HG02981 (cell line): ENCODE data around the gene BTD.
"Not testable (repeated sequence)": the region's sequence is repeated elsewhere in the genome, so short reads cannot be mapped to it uniquely, and the experiment has no call there.

Experiments used
- ATAC-seq: cut with Tn5 transposase; IDR thresholded peaks from one replicate; pipeline ENCODE4 v1.9.1; 2021; ENCODE audit warnings: mild to moderate bottlenecking, moderate library complexity; ENCODE audit not compliant: unreplicated experiment

The BTD gene

DNA sequence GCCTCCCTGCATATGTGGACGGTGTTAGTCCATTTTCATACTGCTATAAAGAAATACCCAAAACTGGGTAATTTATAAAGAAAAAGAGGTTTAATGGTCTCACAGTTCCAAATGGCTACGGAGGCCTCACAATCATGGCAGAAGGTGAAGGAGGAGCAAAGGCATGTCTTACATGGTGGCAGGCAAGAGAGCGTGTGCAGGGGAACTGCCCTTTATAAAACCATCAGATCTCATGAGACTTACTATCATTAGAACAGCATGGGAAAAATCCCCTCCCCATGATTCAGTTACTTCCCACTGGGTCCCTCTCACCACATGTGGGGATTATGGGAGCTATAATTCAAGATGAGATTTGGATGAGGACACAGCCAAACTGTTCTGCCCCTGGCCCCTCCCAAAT is 1.3 kb downstream of the BTD start:
- not testable (repeated sequence) for ATAC-seq

- ATAC-seq: not testable (repeated sequence)
Measured at GRCh38 chr3:15604584-15604983, 3.0 kb downstream of the BTD start.

DNA sequence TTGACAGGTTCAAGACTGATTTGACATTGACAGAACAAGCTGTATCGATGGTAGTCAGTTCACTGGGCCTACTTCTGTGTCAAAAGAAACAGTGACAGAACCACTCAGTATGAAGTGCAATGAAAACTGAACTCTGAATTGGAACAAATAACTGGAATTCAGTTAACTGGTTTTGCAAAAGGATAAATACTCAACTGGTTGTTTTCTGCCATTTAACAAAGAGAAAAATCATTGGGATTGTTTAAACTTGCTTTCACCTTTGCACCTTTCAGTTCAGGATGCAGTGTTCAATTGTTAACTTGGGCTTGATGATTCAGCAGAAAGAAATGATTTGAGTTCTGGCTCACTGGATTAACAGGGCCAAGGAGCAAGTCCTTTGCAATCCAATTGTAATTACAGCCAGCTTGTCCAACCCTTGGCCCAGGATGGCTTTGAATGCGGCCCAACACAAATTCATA is 4.9 kb downstream of the BTD start:
- ATAC-seq: no peak

GRCh38 chr3:15610082-15610759 is 8.7 kb downstream of the BTD start:
- ATAC-seq: no peak

GRCh38 chr3:15611018-15611417 is 9.5 kb downstream of the BTD start:
- ATAC-seq: no peak

- no peak for ATAC-seq
Measured at GRCh38 chr3:15612001-15612400, 10.5 kb downstream of the BTD start.

DNA sequence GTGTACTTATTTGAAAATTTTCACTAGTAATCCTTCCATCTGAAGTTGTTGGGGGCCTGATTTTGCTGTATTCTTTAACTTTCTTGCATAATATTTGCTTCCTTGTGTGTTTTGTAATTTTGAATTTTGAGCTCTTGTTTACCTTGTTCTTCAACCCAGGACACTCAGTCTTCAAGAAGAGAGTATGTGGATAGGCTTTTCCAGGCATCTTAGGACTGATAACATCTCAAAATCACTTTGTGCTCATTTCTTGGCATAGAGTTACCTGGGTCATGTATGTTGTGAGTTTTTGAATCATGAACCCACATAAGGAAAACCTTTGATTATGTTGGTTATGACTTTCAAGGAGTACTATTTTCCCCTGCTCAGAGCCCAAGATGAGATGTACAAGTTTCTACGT is 13.4 kb downstream of the BTD start:
- no peak for ATAC-seq

DNA sequence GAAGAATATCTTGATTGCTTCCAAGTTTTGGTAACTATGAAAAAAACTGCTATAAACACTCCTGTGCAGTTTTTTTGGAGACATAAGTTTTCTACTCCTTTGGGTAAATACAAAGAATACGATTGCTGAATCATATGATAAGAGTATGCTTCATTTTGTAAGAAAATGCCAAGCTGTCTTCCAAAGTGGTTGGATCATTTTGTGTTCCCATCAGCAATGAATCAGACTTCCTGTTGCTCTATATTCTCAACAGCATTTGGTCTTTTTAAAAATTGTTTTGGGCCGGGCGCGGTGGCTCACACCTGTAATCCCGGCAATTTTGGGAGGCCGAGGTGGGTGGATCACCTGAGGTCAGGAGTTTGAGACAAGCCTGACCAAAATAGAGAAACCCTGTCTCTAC is 14.5 kb downstream of the BTD start:
- ATAC-seq: no peak

DNA sequence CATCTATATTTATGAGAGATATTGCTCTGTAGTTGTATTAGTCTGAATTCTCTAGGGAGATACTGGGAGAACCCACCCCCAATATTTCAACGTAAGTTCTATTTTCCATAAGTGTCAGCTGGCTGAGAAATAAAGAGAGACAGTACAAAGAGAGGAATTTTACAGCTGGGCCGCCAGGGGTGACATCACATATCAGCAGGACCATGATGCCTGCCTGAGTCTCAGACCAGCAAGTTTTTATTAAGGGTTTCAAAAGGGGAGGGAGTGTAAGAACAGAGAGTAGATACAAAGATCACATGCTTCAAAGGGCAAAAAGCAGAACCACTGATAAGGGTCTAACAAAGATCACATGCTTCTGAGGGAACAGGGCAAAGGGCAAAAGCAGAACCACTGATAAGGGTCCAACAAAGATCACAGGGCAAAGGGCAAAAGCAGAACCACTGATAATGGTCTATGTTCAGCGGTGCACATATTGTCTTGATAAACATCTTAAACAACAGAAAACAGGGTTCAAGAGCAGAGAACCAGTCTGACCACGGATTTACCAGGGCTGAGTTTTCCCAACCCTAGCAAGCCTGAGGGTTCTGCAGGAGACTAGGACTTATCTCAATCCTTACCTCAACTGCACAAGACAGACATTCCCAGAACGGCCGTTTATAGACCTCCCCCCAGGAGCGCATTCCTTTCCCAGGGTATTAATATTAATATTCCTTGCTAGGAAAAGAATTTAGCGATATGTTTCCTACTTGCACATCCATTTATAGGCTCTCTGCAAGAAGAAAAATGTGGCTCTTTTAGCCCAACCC is 18.3 kb downstream of the BTD start:
- not testable (repeated sequence) for ATAC-seq

- no peak for ATAC-seq
Measured at GRCh38 chr3:15623535-15624440, 22.2 kb downstream of the BTD start.

GRCh38 chr3:15628967-15629366 is 27.4 kb downstream of the BTD start:
- ATAC-seq: no peak

DNA sequence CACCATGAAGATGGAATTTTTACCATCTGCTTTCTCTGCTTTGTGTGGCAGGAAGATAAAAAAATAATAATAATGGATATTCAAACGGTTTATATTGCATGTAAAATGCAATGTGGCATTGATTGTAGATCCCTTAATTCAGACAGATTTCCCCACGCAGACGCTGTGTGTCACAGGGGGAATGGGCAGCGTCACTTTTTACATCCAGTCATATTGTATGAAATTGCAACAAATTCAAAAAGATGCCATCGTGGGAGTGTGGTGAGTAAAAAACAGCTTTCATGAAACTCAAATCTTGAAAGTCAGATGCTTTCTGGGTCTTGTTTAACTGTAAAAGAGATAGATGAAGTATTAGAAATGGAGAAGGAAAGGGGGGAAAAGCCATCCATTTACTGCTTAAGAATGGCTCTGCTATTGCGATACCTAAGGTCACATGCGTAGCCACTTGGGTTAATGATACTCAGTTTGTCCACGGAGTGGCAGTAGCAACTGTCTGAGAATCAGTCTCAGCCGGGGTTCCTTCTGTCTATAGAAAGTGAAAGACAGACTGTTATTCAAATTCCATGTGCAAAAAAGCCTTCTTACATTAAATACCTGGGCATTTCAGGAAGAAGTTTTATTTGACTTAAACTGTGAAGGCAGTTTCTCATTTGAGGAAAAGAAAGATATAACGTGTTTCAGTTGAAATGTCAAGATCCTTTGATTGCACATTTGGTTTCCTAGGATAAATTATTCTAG is 28.5 kb downstream of the BTD start:
- ATAC-seq: peak; percentile 97

DNA sequence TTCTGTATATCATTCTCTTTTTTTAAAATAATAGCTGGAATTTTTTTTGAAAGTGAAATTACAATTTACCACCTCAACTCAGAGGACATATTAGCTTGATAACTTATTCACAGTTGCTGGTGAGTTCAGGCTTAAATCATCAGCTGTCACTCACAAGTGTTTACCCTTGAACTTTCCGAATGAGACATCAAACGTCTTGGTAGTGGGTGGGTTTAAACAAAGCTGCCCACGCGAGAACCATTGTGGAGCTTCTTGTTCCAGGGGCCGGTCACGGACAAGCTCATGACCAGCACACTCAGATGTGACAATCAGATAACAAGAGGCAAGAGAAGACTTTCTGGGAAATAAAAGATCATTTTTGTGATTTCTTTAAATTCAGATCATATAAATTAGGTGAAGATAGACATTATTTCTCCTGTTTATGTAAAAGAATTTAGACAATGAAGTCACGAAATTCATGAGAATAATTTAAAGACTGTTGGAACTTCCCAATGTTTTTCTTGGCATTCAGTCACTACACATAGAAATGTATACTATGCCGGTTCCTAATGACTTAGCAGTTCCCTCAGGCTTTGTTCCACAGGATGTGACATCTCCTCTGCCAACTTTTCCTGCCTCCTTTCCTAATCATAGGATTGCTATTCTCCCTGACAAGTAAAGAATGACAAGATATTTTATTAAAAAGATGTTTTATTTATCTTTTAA is 29.3 kb downstream of the BTD start:
- peak; percentile 25 for ATAC-seq

DNA sequence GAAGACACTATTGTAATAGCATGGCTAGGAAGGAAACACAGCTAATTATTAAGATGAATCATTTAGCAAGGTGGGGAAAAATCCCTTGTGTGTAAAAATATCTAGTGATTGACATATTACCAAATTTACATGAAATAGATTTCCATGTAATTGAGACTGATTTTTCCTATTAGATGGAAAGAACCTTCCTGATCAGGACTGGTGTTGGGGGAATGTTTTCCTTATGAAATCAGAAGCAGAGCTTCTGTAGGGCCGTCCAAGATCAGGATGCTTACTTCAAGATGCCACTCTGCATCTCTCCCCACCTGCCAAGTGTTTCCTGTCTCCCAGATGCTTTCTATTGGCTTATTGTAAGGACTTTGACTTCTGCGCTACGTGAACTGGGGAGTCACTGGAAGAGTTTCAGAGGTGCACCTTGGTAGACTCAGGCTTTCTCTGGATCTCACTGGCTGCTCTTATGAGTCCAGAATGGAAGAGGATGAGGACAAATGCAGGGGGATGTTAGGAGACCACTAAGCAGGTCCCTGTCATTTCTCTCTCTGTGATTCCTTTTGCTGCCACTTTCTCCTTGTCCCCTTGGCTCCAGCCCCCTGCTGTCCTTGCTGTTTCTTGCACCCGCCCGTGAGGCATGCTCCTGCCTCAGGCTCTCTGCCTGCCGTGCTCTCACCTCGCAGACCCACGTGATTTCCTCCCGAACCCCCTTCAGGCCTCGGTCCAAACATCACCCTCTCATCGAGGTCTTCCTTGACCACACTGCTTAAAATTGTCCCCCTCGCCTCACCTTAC is 30.1 kb downstream of the BTD start:
- no peak for ATAC-seq

GRCh38 chr3:15632212-15632580 is 30.7 kb downstream of the BTD start:
- no peak for ATAC-seq

GRCh38 chr3:15633159-15633558 is 31.6 kb downstream of the BTD start:
- ATAC-seq: no peak

GRCh38 chr3:15633766-15634598 is 32.4 kb downstream of the BTD start:
- ATAC-seq: no peak

DNA sequence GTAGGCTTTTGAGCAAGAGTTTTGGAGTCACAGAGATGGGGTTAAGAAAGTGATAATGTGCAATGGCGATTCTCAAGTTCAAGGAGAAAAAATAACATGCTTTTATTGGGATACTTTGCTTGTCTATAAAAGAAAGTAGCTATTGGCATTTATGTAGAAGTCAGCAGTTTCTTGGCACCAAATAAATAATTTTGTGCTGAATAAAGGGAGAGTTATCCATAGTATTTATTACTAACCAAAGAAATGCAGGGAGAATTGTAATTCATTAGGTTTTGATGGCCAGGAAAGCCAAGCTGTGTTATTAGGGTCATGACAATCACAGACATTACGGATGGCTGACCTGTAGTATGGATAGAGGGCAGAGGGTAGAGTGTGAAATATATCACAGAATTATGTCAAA is 33.1 kb downstream of the BTD start:
- ATAC-seq: no peak
